ENCODE data around the gene TTLL10.
"Not testable (repeated sequence)": the region's sequence is repeated elsewhere in the genome, so short reads cannot be mapped to it uniquely, and the experiment has no call there.

The TTLL10 gene

DNA sequence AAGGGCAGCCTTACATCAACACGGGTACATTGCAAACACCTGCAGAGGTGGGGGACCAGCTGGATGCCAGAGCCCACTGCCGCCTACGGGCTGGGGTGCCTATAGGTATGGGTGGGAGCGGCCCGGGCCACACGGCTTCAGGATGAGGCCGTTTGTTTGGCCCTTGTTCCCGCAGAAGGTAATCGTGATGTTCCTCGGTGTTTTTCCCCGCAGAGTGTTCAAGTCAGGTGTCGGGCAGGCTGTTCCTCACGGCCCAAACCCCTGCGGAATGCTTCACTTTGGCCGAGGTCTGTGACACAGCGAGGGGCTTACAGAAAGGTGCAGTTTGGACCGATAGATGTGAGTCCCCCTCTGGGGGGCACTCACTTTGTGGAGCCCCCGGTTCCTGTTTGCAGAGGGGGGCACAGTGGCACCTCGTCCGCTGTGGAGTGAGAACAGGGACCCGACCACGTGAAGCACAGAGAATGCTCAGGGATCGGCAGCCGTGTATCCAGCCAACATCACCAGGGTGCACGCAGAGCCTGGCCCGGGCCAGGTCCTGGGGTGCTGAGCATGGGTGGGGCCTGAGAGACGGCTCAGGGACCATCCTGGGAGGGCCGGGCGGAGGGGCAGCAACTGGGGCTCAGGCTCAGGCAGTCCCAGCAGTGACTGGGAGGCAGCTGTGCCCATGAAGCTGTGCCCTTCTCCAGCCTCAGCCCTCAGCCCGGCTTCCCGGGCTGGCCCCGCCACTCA is 453 bp upstream of the TTLL10 start:
- no peak for DNase-seq (ENCODE audit: low read depth)

DNA sequence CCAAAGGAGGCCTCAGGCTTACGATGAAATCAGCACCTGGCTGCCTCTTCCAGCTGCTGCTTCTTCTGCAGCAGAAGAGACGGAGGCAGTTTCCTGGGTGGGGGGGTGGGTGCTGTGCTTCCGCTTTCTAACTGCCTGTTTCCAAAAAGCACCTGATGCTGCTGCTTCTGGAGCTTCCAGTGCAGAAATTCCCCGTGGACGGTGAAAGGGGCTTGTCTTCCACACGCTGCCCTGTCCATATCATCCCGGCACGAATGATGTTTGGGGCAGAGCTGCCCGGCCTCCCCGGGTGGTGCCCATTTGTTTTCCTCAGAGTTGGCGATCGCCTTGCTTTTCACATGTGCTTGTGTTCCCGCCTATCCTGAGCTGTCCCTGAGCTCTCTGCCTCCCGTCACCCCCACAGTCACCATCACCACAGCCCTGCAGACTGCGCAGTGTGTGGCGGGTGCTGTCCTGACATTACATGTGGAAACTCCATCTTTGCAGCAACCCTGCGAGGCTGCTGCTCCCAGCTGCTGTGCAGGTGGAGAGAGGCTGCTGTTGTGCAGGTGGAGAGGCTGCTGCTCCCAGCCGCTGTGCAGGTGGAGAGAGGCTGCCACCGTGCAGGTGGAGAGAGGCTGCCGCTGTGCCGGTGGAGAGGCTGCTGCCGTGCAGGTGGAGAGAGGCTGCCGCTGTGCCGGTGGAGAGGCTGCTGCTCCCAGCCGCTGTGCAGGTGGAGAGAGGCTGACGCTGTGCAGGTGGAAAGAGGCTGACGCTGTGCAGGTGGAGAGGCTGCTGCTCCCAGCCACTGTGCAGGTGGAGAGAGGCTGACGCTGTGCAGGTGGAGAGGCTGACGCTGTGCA is 1.8 kb downstream of the TTLL10 start:
- no peak for DNase-seq (ENCODE audit: low read depth)

DNA sequence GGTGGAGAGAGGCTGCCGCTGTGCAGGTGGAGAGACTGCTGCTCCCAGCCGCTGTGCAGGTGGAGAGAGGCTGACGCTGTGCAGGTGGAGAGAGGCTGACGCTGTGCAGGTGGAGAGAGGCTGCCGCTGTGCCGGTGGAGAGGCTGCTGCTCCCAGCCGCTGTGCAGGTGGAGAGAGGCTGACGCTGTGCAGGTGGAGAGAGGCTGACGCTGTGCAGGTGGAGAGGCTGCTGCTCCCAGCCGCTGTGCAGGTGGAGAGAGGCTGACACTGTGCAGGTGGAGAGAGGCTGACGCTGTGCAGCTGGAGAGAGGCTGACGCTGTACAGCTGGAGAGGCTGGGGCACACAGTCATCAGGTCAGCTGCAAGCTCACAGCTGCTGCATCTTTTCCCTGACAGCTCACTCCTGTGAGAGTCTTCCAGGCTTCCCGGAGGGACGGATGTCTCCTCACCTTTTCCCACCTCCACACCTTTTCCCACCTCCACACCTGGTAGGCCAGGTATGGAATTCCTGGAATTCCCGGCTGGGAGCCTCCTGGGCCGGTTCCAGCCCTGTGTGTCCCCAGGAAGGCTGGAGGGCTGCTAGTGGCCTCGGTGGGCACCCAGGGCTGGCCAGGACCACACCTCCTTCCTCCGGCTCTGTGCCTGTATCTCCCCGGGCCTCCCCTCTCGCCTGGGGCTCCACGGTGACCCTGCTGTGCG is 2.5 kb downstream of the TTLL10 start:
- not testable (repeated sequence) for DNase-seq (ENCODE audit: low read depth)

DNA sequence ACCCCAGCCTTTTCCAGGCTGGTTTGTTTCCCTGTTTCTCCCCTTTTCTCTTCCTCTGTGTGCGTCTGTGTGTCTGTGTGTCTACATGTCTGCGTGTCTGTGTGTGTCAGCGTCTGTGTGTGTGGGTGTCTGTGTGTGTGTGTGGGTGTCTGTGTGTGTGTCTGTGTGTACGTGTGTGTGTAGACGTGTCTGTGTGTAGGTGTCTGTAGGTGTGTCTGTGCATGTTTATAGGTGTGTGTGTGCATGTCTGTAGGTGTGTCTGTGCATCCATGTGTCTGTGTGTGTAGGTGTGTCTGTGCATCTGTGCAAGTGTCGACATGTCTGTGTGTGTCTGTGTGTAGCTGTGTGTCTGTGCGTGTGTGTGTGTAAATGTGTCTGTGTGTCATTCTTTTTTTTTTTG is 3.3 kb downstream of the TTLL10 start:
- no peak for DNase-seq (ENCODE audit: low read depth)

DNA sequence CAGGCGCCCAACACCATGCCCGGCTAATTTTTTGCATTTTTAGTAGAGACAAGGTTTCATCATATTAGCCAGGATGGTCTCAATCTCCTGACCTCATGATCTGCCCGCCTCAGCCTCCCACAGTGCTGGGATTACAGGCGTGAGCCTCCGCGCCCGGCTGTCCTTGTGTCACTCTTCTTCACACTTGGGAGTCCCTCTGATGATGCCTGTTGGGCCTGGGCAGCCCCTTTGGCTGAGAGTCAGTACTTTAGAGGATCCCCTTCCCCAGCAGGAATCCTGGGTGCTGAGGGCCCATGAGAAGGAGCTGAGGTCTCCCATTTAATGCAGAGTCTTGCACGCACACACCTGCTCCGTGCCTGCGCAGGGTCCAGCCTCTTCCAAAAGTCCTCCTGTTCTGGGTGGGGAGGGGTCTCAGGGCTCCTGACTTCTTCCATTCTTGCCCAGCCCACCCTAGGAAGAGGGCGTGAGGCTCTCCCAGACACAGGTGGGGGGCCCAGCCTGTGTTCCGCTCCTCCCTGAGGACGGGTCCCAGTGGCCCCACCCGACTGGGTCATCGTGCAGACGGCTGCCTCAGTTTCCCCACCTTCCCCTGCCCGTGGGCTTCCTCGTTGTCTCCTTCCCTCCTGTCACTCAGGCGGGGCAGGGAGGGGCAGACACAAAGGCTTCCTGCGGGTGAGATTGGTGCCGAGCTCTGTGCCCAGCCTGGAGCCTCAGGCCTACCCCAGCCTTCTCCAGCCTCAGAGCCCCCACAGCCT is 3.9 kb downstream of the TTLL10 start:
- DNase-seq (ENCODE audit: low read depth), result no peak

DNA sequence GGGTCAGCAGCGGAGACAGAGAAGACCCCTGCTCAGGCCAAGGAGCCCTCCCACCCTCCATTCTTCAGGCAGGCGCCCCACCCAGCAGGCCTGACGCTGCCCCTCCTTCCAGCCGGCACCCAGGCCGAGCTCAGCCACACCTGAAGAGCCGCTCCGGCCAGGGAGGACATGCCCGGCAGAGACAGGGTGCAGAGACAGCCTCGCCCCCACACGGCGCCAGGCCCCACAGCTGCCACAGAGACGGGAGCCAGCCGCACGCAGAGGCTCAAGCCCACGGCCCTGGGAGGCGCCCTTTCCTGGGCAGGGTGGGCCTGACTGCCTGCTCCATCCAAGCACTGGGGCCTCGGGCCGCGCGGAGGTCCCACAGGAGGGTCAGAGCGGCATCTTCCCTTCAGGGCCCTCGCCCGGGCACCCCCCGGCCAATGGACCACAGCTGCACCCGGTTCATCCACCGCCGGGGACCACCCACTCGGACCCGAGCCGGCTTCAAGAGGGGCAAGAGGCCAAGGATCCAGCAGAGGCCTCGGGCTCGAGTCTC is 5.2 kb downstream of the TTLL10 start:
- no peak for DNase-seq (ENCODE audit: low read depth)

DNA sequence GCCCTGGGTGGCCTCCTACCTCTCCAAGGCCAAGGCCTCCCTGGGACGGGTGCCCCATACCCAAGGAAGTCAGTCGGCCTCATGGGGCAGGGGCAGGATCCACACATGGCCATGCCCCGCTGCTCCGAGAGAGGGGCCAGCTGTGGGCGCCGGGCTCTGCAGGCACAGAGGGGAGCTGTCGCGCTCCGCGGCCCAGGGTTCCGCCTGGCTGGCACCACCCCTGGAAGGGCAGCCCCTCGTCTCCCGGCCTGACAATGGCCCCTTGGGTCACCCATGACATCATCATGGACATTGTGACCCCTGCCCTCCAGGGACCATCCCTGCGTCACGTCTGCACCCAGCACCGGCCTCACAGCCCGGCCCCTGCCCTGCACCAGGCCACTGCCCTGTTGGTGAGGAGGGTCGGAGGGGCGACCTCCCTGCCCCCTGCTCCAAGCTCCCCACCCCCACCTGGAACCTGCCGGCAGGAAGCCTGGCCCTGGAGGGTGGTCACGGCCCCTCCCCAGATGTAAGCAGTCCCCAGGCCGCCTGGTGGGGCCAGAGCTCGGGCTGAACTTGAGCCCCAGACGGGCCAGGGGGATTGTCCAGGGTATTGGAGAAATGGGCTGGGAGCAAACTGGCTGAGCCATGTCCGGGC is 5.8 kb downstream of the TTLL10 start:
- DNase-seq (ENCODE audit: low read depth), result no peak

DNA sequence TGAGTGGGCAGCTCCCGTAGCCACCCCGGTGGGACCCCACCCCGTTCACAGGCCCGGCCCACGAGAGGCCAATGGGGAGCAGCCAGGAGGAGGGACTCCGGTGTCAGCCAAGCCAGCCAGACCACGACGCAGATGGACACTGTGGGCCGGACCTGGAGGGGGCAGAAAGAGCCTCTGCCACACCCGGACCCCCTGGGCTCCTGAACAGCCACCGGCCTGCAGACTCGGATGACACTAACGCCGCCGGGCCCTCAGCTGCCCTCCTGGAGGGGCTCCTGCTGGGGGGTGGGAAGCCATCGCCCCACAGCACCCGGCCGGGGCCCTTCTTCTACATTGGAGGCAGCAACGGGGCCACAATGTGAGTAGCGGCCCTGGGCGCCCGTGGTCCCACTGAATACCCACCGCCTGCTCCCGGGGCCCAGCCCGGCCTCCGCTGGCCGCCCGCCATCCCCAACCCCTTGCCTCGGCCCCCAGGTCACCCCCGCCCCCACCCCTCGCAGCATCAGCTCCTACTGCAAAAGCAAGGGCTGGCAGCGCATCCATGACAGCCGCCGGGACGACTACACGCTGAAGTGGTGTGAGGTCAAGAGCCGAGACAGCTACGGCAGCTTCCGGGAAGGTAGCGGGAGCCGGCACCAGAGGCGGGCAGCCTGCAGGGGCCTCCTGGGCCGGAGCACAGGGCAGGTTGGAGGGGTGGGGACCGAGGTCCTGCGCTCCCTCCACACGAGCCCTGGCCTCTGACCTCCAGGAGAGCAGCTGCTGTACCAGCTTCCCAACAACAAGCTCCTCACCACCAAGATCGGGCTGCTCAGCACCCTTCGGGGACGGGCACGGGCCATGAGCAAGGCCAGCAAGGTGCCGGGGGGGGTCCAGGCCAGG is 6.5 kb downstream of the TTLL10 start:
- no peak for DNase-seq (ENCODE audit: low read depth)

DNA sequence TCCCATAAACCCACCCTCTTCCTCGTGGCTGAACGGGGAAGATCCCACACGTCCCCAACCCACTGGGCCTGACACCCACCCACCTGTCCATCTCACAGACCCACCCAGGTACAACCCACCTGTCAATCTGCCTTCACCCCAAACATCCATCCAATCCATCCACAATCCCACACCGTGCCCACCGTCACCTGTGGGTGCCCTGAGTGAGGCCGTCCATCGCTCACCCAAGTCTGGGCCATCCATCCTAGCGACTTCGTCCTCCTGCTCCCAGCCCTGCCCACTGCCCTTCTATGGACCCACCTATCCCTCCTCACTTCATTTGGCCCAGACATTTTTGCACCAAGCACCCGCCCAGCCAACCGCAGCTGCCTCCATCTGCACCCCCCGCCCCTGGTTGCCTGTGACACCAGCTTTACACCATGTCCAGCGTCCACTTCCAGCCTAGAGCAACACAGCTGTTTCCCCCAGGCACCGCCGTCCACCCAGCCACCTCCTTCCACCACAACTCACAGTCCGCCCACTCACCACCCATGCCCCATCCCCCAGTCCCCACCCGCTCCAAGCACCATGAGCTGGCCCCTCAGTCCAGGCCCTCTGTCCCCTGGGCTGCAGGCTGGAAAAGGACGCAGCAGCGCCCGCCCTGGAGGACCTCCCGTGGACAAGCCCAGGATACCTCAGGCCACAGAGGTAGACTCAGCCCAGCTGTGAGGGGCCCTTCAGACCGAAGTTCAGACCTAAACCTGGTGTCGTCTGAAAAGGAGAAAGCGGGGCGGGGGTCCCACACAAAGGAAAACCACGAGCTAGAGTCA is 7.7 kb downstream of the TTLL10 start:
- DNase-seq (ENCODE audit: low read depth), result no peak

DNA sequence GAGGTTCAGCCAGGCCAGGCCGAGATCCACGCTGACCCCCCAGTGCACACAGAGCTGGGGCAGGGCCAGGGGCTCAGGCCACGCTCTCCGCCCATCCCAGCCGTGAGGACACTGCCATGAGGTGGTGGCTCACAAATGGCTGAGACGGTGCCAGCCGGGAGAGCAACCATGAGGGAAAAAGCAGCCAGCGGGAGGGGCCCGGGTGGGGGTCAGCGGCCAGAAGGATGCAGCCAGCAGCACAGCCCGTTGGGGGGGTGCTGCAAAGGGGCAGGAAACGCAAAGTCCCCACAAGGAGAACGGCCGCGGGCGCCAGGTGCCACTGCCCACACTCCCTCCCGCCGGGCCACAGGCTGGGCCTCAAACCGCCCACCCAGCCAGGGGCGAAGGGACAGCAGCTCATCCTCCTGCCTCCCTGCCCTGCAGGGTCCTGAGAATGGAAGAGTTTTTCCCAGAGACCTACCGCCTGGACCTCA is 8.3 kb downstream of the TTLL10 start:
- DNase-seq (ENCODE audit: low read depth), result no peak

DNA sequence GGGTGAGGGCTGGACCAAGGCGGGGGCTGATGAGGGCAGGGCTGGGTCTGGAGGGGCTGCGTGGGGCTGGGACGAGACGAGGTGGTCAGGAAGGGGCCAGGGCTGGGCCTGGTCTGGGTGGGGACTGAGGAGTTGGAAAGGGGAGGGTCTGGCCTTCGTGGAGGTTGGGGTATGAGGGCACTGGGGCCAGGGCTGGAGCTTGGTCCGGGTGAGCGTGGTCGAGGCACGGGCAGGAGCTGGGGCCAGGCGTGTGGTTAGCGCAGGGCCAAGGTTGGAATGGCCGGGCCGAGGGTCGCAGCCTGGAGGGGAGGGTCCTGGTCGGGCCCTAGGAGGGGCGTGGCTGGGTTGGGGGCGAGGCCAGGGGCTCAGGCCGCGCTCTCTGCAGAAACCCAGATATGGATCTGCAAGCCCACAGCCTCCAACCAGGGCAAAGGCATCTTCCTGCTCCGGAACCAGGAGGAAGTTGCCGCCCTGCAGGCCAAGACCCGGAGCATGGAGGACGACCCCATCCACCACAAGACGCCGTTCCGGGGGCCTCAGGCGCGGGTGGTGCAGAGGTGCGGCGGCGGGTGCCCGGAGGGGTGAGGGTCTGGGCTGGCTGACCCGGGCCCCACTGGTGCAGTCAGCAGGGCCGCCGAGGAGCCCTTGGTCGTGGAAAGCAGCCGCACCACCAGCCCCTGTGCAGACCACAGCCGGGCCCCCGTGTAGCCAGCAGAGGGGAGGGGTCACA is 9.0 kb downstream of the TTLL10 start:
- no peak for DNase-seq (ENCODE audit: low read depth)

DNA sequence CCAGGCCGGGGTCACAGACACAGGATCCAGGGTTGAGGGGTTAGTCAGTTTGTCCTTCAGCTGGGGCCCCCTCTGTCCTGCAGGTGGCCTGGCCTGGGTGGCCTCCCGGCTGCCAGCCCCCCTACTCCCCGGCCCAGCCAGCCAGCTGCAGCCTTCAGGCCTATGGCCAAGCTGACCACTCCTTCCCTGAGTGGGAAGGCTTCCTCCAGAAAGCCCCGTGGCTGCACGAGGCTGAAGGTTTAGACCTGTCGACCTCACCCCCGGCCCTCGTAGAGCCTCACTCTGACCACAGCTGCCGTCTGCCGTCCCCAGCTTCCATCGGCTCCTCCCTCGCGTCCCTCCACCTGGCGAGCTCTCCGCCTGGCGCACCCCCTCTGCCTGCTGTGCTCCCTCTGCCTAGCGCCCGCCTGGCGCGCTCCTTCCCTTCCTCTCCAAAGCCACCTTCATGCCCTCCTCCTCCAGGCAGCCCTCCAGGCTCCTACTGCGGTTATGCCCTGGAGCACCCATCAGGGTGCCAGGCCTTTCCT is 9.6 kb downstream of the TTLL10 start:
- DNase-seq (ENCODE audit: low read depth), result no peak

DNA sequence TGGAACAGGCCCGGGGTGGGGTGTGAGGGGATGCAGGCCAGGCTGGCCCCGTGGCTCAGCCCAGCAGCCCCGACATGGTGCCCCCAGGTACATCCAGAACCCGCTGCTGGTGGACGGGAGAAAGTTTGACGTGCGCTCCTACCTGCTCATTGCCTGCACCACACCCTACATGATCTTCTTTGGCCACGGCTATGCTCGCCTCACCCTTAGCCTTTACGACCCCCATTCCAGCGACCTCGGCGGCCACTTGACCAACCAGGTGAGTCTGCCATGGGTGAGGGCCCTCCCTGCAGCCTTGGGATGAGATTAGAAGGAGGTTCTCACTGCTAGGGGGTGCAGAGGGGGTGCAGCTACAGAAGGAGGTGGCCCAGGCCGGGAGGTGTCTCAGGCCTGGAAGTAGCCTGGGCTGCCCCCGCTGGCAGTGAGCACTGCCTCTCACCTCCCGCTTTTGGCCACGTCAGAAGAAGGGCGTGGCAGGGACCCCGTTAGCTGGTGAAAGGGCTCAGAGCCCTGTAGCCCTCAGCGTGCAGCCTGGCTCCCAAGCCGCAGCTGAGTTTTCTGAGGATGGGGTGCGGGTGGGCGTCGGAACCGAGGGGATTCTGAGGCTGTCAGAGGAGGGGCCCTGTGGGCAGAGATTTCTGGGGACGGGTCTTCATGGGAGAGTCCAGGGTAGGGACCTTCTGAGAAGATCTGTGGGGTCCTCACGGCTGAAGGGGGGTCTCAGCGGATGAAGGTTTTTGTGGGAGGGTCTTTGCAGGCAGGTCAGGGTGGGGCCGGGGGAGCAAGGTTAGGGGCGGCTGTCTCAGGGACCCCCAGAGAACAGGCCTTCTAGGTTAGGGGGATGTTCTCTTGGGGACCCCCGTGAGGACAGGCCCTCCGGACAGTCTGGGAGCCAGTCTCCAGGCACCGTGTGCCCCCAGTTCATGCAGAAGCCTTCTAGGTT is 10.4 kb downstream of the TTLL10 start:
- DNase-seq (ENCODE audit: low read depth), result no peak

DNA sequence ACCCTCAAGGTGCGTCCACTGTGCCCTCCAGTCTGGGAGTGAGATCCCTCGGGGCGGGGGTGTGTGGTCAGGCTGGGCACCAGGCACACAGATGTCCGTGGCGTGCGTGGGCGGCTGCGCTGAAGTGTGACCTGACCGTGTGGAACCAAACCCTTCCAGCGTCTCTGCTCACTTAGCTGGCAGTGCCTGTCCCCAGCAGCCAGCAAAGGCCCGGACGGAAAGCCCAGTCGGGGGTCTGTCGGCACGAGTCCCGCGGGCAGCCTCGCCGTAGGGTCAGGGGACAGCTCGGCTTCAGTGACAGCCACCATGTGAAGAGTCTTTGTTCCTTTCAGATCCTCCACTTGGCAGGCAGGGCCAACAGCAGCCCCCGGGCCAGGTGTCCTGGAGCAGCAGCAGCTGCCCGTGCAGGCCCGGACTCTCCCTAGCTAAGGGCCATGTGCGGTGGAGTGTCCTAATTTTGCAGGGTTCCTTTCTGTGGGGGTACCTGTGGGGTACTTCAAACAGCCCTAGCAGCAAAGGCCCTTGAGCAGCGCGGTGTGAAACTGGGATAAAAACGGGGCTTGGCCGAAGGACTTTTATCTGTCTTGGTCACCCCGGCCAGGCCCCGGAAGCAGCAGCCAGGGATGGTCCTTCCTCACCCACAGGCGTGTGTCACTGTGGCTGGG is 11.6 kb downstream of the TTLL10 start:
- no peak for DNase-seq (ENCODE audit: low read depth)

DNA sequence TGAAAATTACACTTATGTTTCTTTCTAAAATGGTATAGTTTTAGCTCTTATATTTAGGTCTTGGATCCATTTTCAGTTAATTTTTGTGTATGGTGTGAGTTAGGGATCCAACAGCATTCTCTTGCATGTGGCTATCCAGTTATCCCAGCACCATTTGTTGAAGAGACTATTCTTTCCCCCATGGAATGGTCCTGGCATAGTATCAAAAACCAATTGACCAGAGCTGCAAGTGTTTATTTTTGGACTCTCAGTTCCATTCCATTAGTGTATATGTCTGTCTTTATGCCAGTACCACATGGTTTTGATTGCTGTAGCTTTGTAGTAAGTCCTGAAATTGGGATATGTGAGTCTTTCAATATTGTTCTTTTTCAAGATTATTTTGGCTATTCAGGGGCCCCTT is 14.3 kb downstream of the TTLL10 start:
- DNase-seq (ENCODE audit: low read depth), result no peak

DNA sequence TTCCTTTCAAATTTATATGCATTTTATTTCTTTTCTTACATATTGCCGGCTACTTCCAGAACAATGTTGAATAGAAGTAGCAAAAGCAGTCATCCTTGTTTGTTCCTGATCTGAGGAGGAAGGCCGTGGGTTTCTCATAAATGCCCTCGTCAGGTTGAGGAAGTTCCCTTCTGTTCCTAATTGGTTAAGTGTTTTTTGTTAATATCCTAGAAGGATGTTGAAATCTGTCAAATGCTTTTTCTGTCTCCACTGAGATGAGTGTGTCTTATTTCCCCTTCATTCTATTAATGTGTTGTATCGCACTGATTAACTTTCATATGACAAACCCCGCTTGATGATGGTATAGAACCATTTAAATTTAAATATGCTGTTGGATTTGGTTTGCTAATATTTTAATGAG is 15.4 kb downstream of the TTLL10 start:
- DNase-seq (ENCODE audit: low read depth), result no peak

DNA sequence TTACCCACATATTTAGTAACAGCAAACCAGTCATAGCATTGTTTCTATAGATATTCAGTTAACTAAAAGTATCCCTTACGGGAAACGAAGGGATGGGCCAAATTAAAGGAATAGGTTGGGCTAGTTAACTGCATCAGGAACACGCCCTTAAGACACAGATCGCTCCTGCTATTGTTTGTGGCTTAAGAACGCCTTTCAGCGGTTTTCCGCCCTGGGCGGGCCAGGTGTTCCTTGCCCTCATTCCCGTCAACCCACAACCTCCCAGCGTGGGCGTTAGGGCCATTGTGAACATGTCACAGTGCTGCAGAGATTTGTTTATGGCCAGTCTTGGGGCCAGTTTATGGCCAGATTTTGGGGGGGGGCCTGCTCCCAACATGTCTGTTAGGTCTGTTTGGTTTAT is 18.1 kb downstream of the TTLL10 start:
- DNase-seq (ENCODE audit: low read depth), result no peak
